D341Med (cell line): Measurements from ENCODE around the gene EMID1.

Experiments used
- DNase-seq: peaks from one replicate; pipeline ENCODE4 v3.0.0; 2012; ENCODE audit warnings: low spot score

EMID1 gene

GRCh38 chr22:29195118-29195963 lies 10.4 kb upstream of the EMID1 start:
- DNase-seq, result peak; percentile 17

GRCh38 chr22:29195964-29196666 lies 9.6 kb upstream of the EMID1 start:
- peak; percentile 16 for DNase-seq

GRCh38 chr22:29197096-29197495 lies 8.6 kb upstream of the EMID1 start:
- no peak for DNase-seq

GRCh38 chr22:29198240-29198639 lies 7.5 kb upstream of the EMID1 start:
- no peak for DNase-seq

- peak; percentile 28 for DNase-seq
Observed at GRCh38 chr22:29199702-29200400, 5.8 kb upstream of the EMID1 start.

GRCh38 chr22:29200901-29201300 lies 4.8 kb upstream of the EMID1 start:
- peak; percentile 21 for DNase-seq

GRCh38 chr22:29201782-29202181 lies 3.9 kb upstream of the EMID1 start:
- DNase-seq, result peak; percentile 29

GRCh38 chr22:29202212-29203192 lies 3.2 kb upstream of the EMID1 start:
- peak; percentile 61 for DNase-seq

- peak; percentile 20 for DNase-seq
Observed at GRCh38 chr22:29203488-29204454, 1.9 kb upstream of the EMID1 start.

- peak; percentile 32 for DNase-seq
Observed at GRCh38 chr22:29204455-29205183, 1.1 kb upstream of the EMID1 start.

GRCh38 chr22:29205252-29205593 lies 473 bp upstream of the EMID1 start:
- DNase-seq, result peak; percentile 8

- DNase-seq, result no peak
Observed at GRCh38 chr22:29206372-29207242, 911 bp downstream of the EMID1 start.

GRCh38 chr22:29207243-29207550 lies 1.5 kb downstream of the EMID1 start:
- DNase-seq, result no peak

- no peak for DNase-seq
Observed at GRCh38 chr22:29207562-29208501, 2.1 kb downstream of the EMID1 start.

GRCh38 chr22:29208502-29208862 lies 2.8 kb downstream of the EMID1 start:
- DNase-seq, result no peak

- DNase-seq, result no peak
Observed at GRCh38 chr22:29208879-29209623, 3.4 kb downstream of the EMID1 start.

- no peak for DNase-seq
Observed at GRCh38 chr22:29209624-29209929, 3.9 kb downstream of the EMID1 start.
